Activated T-cell treated with anti-CD3 and anti-CD28 coated beads for 4 hours (primary cell): Measurements from ENCODE around the gene THPO.

ENCODE experiments used
- DNase-seq: peaks from one replicate; pipeline ENCODE4 v3.0.0-alpha.2; 2020

Gene THPO

DNA sequence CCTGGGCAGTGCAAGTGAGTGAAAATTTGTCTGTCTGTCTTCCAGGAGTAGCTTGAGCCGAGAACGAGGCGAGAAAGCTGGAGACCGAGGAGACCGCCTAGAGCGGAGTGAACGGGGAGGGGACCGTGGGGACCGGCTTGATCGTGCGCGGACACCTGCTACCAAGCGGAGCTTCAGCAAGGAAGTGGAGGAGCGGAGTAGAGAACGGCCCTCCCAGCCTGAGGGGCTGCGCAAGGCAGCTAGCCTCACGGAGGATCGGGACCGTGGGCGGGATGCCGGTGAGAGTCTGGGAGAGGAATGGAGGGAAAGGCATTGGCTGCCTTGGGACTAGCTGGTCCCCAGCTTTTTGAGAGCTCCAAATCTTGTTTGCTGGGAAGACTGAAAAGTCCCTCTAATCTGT lies 50.8 kb downstream of the THPO start:
- DNase-seq: no peak

DNA sequence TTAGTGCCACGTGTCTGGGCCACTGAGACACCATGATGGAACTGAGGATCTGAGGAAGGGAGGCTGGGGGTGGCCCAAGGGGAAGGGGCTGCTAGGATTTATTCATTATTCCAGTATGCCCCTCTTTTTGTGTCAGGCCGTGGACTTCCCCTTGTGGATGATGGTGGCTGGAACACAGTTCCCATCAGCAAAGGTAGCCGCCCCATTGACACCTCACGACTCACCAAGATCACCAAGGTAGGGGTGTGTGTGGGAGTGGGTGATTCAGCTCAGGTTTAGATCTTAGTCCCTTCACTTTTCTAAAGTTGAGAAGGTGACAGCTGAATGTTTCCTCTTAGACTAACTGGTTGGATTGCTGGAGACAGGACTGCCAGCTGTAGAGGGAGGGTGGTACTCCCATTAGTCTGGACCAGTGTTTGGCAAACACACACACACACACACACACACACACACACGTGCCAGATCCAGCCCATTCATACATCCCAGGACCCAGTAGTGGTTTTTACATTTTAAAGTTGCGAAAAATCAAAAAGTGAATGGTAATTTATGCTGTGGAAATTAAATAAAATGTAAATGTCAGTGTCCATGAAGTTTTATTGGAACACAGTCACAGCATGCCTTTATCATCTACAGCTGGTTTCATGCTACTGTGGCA lies 52.2 kb downstream of the THPO start:
- DNase-seq: no peak

DNA sequence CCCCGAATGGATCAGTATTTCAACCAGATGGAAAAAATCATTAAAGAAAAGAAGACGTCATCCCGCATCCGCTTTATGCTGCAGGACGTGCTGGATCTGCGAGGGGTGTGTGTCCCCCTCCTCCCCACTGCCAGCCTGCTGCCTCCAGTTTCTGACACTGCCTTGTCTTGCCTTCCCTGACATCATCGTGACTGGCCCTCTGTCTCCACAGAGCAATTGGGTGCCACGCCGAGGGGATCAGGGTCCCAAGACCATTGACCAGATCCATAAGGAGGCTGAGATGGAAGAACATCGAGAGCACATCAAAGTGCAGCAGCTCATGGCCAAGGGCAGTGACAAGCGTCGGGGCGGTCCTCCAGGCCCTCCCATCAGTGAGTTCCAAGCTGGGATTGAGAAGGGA lies 52.7 kb downstream of the THPO start:
- DNase-seq: no peak

DNA sequence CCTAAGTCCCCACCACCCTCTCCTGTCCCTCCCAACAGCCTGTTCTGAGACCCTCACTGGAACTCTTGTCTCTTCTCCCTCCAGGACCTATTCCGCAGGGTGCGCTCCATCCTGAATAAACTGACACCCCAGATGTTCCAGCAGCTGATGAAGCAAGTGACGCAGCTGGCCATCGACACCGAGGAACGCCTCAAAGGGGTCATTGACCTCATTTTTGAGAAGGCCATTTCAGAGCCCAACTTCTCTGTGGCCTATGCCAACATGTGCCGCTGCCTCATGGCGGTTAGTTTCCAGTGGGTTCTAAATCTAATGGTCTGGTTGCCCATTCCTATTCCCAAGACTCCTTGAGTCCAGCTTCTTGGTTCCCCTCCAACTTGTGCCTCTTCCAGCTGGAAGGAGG lies 54.3 kb downstream of the THPO start:
- DNase-seq: no peak

DNA sequence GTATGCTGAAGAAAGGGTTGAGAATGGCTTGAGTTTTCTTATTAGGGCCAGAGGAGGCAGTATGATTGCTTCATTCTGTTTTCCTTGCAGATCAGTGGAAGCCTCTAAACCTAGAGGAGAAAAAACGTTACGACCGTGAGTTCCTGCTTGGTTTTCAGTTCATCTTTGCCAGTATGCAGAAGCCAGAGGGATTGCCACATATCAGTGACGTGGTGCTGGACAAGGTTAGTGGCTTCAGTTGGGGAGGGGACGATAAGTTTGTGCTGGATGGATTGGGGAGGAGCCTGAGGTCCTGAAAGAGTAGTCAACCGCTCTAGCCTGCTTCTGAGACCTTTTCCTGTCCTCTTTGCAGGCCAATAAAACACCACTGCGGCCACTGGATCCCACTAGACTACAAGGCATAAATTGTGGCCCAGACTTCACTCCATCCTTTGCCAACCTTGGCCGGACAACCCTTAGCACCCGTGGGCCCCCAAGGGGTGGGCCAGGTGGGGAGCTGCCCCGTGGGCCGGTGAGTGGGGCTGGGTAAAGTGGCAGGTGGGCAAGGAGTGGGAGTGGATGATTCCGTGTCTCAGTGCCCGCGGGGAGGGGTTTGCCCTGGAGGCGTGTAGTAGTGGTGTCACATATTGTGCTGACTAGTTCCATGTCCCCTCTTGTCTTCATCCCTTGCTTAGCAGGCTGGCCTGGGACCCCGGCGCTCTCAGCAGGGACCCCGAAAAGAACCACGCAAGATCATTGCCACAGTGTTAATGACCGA lies 55.1 kb downstream of the THPO start:
- DNase-seq: no peak
